Neural progenitor cell (in vitro differentiated cells): Measurements from ENCODE around the gene COL4A4. TPM values are rescaled to one million over a fixed set of nuclear protein-coding genes. Genes with fewer than 3 reads are reported as not detected.

ENCODE experiments used
- DNase-seq: peaks from one replicate; pipeline ENCODE4 v3.0.0-alpha.2; 2016; ENCODE audit warnings: low spot score
- H2AFZ ChIP-seq: fragments of 200-600 bp; sonication (generic); replicated peaks from 2 replicates; pipeline ENCODE4 v1.6.1; 2016; ENCODE audit warnings: antibody characterized with exemption
- H3F3A ChIP-seq: fragments of 200-600 bp; sonication (generic); 2 replicates; pipeline ENCODE4 v1.6.1; 2016; ENCODE audit warnings: antibody characterized with exemption, low read depth
- H3K27ac ChIP-seq: fragments of 200-600 bp; sonication (generic); 2 replicates; pipeline ENCODE4 v1.5.1; 2016; ENCODE audit warnings: mild to moderate bottlenecking
- H3K27me3 ChIP-seq: fragments of 200-600 bp; sonication (generic); 2 replicates; pipeline ENCODE4 v1.6.1; 2016; ENCODE audit warnings: mild to moderate bottlenecking, moderate library complexity
- H3K36me3 ChIP-seq: fragments of 200-600 bp; sonication (generic); 2 replicates; pipeline ENCODE4 v1.5.1; 2016
- H3K4me1 ChIP-seq: fragments of 200-600 bp; sonication (generic); 2 replicates; pipeline ENCODE4 v1.6.1; 2016; ENCODE audit warnings: mixed run types
- H3K4me2 ChIP-seq: fragments of 200-600 bp; sonication (generic); 2 replicates; pipeline ENCODE4 v1.6.1; 2016
- H3K4me3 ChIP-seq: fragments of 200-600 bp; sonication (generic); 2 replicates; pipeline ENCODE4 v1.5.1; 2016
- H3K79me2 ChIP-seq: fragments of 200-600 bp; sonication (generic); 2 replicates; pipeline ENCODE4 v1.6.1; 2016; ENCODE audit warnings: low read depth
- H3K9ac ChIP-seq: fragments of 200-600 bp; sonication (generic); 2 replicates; pipeline ENCODE4 v1.6.1; 2016
- H3K9me3 ChIP-seq: fragments of 200-600 bp; sonication (generic); 2 replicates; pipeline ENCODE4 v1.5.1; 2016; ENCODE audit warnings: low read depth
- H4K20me1 ChIP-seq: fragments of 200-600 bp; sonication (generic); 2 replicates; pipeline ENCODE4 v1.6.1; 2016; ENCODE audit warnings: low read depth
- H3K27ac Mint-ChIP-seq: 3 replicates; pipeline ENCODE4 v1.8.0; 2021; ENCODE audit warnings: mixed read lengths
- H3K27me3 Mint-ChIP-seq: 2 replicates; pipeline ENCODE4 v1.8.0; 2022; ENCODE audit warnings: low read depth, mild to moderate bottlenecking, inconsistent platforms, moderate library complexity, mixed read lengths; ENCODE audit not compliant: insufficient read depth
- H3K36me3 Mint-ChIP-seq: 3 replicates; pipeline ENCODE4 v1.8.0; 2021; ENCODE audit warnings: mixed read lengths
- H3K4me1 Mint-ChIP-seq: 3 replicates; pipeline ENCODE4 v1.8.0; 2021; ENCODE audit warnings: mixed read lengths
- H3K4me3 Mint-ChIP-seq: 3 replicates; pipeline ENCODE4 v1.8.0; 2021; ENCODE audit warnings: mild to moderate bottlenecking, moderate library complexity, mixed read lengths
- H3K9me3 Mint-ChIP-seq: 3 replicates; pipeline ENCODE4 v1.8.0; 2020; ENCODE audit warnings: mixed read lengths
- CTCF ChIP-seq: fragments of 200-600 bp; sonication (generic); IDR thresholded peaks from 2 replicates; pipeline ENCODE4 v1.5.1; 2017; ENCODE audit warnings: antibody characterized with exemption, mild to moderate bottlenecking
- EZH2 ChIP-seq: fragments of 200-600 bp; sonication (generic); IDR thresholded peaks from 2 replicates; pipeline ENCODE4 v1.6.1; 2017; ENCODE audit warnings: antibody characterized with exemption, mild to moderate bottlenecking, moderate library complexity
- EZH2phosphoT487 ChIP-seq: fragments of 200-600 bp; sonication (generic); IDR thresholded peaks from 2 replicates; pipeline ENCODE4 v1.6.1; 2017; ENCODE audit warnings: antibody characterized with exemption
- total RNA-seq: library from RNA; depleted of rRNA; stranded (reverse); fragments of >200 nt; gene quantifications from 2 replicates; pipeline ENCODE4 v1.2.3, GENCODE V29; 2015; ENCODE audit warnings: low replicate concordance

Gene COL4A4
- total RNA-seq, 1 donor from 2014 or later = 0.60 TPM

DNA sequence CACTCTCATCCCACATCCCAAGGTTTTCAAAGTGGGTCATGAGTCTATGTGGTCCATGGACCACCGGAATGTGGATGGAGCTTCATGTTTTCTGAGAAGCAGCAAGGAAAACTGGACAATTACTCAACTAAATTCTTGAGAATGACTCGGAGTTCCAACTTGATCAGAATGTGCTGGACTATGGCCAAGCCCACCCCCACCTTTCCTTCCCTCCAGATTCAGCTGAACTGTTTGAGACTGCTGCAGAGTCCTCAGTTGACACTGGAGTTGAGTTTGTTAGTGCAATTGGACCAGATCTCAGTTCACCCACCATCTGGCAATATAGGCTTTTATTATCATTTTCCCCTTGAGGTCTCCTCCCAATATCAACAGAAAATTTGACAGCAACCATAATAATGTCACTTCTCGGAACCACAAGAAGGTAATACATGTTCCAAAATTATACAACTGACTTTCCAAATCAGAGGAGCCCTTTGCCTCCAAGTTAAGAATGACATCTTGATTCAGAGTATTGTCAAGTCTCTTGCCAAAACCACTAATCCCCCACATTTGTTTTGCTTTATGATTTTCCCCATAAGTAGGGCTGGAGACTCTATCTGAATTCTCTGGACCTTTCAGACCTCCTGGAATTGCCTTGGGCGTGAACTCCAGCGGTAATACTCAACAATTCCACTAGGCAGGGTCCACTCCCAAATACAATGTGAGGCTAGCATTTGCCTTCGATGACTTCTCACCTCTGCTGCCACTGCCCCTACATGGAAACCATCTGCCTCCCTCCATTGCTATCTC, 8.8 kb downstream of the COL4A4 start:
- Mint-ChIP-seq H3K9me3 (no peaks in the 10 kb centered on the region), H3K4me3 (no peak overlapping the region), H3K4me1 (no peaks in the 10 kb centered on the region), H3K27me3 (peaks cover 12% of the 10 kb centered on the region), H3K36me3 (no peaks in the 10 kb centered on the region), H3K27ac (no peak overlapping the region)
- H3K79me2 ChIP-seq = no peaks in the 10 kb centered on the region
- TF ChIP-seq EZH2 (no peak), CTCF (no peak), EZH2phosphoT487 (no peak)
- H4K20me1 ChIP-seq = no peaks in the 10 kb centered on the region
- no peak overlapping the region for H3K9ac ChIP-seq
- no peaks in the 10 kb centered on the region for H3K36me3 ChIP-seq
- H2AFZ ChIP-seq = no peak overlapping the region
- no peaks in the 10 kb centered on the region for H3K9me3 ChIP-seq
- no peaks in the 10 kb centered on the region for H3F3A ChIP-seq
- no peaks in the 10 kb centered on the region for H3K4me1 ChIP-seq
- H3K4me3 ChIP-seq = no peak overlapping the region
- DNase-seq = no peak
- peaks cover 5% of the 10 kb centered on the region for H3K27me3 ChIP-seq
- H3K27ac ChIP-seq = no peak overlapping the region
- no peak overlapping the region for H3K4me2 ChIP-seq

- TF ChIP-seq CTCF = no peak
- TF ChIP-seq EZH2phosphoT487 = no peak
- TF ChIP-seq EZH2 = no peak
- Mint-ChIP-seq H3K4me1 (no peaks in the 10 kb centered on the region), H3K9me3 (peaks cover 2% of the 10 kb centered on the region)
Measured at GRCh38 chr2:227153758-227154486, 10.1 kb downstream of the COL4A4 start.

GRCh38 chr2:227153307-227153706, 10.7 kb downstream of the COL4A4 start:
- H3K4me3 ChIP-seq = no peak overlapping the region
- Mint-ChIP-seq H3K27me3 (peaks cover 9% of the 10 kb centered on the region), H3K36me3 (no peaks in the 10 kb centered on the region), H3K4me1 (no peaks in the 10 kb centered on the region), H3K27ac (no peak overlapping the region), H3K9me3 (peaks cover 2% of the 10 kb centered on the region), H3K4me3 (no peak overlapping the region)
- no peaks in the 10 kb centered on the region for H3K4me1 ChIP-seq
- no peaks in the 10 kb centered on the region for H3K79me2 ChIP-seq
- no peaks in the 10 kb centered on the region for H3F3A ChIP-seq
- H3K4me2 ChIP-seq = no peak overlapping the region
- no peak for DNase-seq
- H2AFZ ChIP-seq = no peak overlapping the region
- H3K27ac ChIP-seq = no peak overlapping the region
- H4K20me1 ChIP-seq = no peaks in the 10 kb centered on the region
- TF ChIP-seq EZH2phosphoT487 (no peak), EZH2 (no peak), CTCF (no peak)
- no peak overlapping the region for H3K9ac ChIP-seq
- no peaks in the 10 kb centered on the region for H3K27me3 ChIP-seq
- H3K36me3 ChIP-seq = no peaks in the 10 kb centered on the region
- H3K9me3 ChIP-seq = peaks cover under 1% of the 10 kb centered on the region

More at GRCh38 chr2:227153758-227154486, 10.1 kb downstream of the COL4A4 start:
- Histone ChIP-seq H3K27me3 (no peaks in the 10 kb centered on the region), H3K4me3 (no peak overlapping the region), H3K36me3 (no peaks in the 10 kb centered on the region), H3K4me1 (no peaks in the 10 kb centered on the region), H3K79me2 (no peaks in the 10 kb centered on the region), H3K9ac (no peak overlapping the region), H2AFZ (no peak overlapping the region), H4K20me1 (no peaks in the 10 kb centered on the region), H3K4me2 (no peak overlapping the region), H3F3A (no peaks in the 10 kb centered on the region), H3K9me3 (no peaks in the 10 kb centered on the region), H3K27ac (no peak overlapping the region)
- H3K4me3 Mint-ChIP-seq = no peak overlapping the region
- H3K27me3 Mint-ChIP-seq = peaks cover 9% of the 10 kb centered on the region
- H3K27ac Mint-ChIP-seq = no peak overlapping the region
- DNase-seq = no peak
- H3K36me3 Mint-ChIP-seq = no peaks in the 10 kb centered on the region
